NCI-H748 treated with DMSO at 0.1 percent for 48 hours (cell line): ENCODE measurements around the gene CHN2.
"Not testable (repeated sequence)": the region's sequence is repeated elsewhere in the genome, so short reads cannot be mapped to it uniquely, and the experiment has no call there.

ENCODE experiments used
- DNase-seq: peaks from one replicate; lab custom pipeline; 2025; lab: John Stamatoyannopoulos, UW

CHN2 gene

GRCh38 chr7:29189743-29190201 is 4.8 kb upstream of the CHN2 start:
- DNase-seq: peak; percentile 95

- peak; percentile 91 for DNase-seq
These were observed 4.1 kb upstream of the CHN2 start for GRCh38 chr7:29190349-29191045.

GRCh38 chr7:29192323-29192722 is 2.3 kb upstream of the CHN2 start:
- DNase-seq: no peak

- no peak for DNase-seq
These were observed 1.8 kb upstream of the CHN2 start for GRCh38 chr7:29192811-29193210.

GRCh38 chr7:29193316-29194205 is 1.0 kb upstream of the CHN2 start:
- DNase-seq: no peak

GRCh38 chr7:29194206-29194593 is 375 bp upstream of the CHN2 start:
- no peak for DNase-seq

- DNase-seq: no peak
These were observed 1.6 kb downstream of the CHN2 start for GRCh38 chr7:29196191-29196590.

GRCh38 chr7:29196971-29197595 is 2.5 kb downstream of the CHN2 start:
- DNase-seq: no peak

- DNase-seq: no peak
These were observed 3.3 kb downstream of the CHN2 start for GRCh38 chr7:29197916-29198315.

- no peak for DNase-seq
These were observed 5.2 kb downstream of the CHN2 start for GRCh38 chr7:29199776-29200175.

GRCh38 chr7:29202651-29203069 is 8.1 kb downstream of the CHN2 start:
- no peak for DNase-seq

GRCh38 chr7:29204491-29205272 is 10.1 kb downstream of the CHN2 start:
- no peak for DNase-seq

- no peak for DNase-seq
These were observed 12.7 kb downstream of the CHN2 start for GRCh38 chr7:29207162-29207801.

GRCh38 chr7:29208410-29209250 is 14.1 kb downstream of the CHN2 start:
- DNase-seq: no peak

GRCh38 chr7:29209745-29210144 is 15.2 kb downstream of the CHN2 start:
- no peak for DNase-seq

GRCh38 chr7:29212736-29213135 is 18.2 kb downstream of the CHN2 start:
- not testable (repeated sequence) for DNase-seq

- DNase-seq: no peak
These were observed 19.5 kb downstream of the CHN2 start for GRCh38 chr7:29214056-29214455.

- no peak for DNase-seq
These were observed 20.2 kb downstream of the CHN2 start for GRCh38 chr7:29214816-29215215.

GRCh38 chr7:29216128-29216527 is 21.6 kb downstream of the CHN2 start:
- no peak for DNase-seq

- no peak for DNase-seq
These were observed 22.5 kb downstream of the CHN2 start for GRCh38 chr7:29217113-29217512.

GRCh38 chr7:29224726-29225125 is 30.2 kb downstream of the CHN2 start:
- DNase-seq: no peak
